ENCODE results near the gene YAP1.
A peak's percentile ranks its signal among the peaks of the same experiment; 100 is the strongest.

Gene YAP1

DNA sequence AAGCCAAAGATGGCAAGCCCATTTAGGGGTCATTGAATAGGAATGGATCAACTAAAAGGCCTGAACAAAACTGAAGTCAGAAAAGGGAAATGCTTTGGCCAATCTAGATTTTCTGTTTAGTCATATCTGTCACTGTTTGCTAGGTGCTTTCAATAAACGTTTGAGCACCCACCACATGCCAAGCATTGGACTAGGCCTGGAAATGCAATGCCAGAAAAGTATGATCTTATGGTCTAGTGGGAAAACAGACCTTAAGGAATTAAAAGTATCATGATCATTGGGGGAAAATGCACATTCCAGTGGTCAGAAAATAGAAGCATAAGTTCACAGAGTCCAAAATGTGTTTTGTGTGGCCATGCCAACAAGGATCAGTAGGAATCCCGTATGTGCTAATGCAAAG is 130.3 kb downstream of the YAP1 start:
- TF ChIP-seq POLR2AphosphoS5 (IDR thresholded peaks at IDR 0.05; ENCODE audit: low read depth, low read length): no peak
- peak; percentile 63 for TF ChIP-seq SPI1 (IDR thresholded peaks at IDR 0.05; ENCODE audit: low read depth, low read length)
- DNase-seq (ENCODE audit: insufficient read length, low spot score) (no peak), FAIRE-seq (no peak)

- FAIRE-seq (no peak), DNase-seq (ENCODE audit: insufficient read length, low spot score) (no peak)
- no peak for TF ChIP-seq POLR2A (IDR thresholded peaks at IDR 0.05; ENCODE audit: low read depth, low read length)
- TF ChIP-seq PAX5 (IDR thresholded peaks at IDR 0.05; ENCODE audit: insufficient read depth, low read length, severe bottlenecking): no peak
- TF ChIP-seq POU2F2 (IDR thresholded peaks at IDR 0.05; ENCODE audit: low read depth, low read length): no peak
- TF ChIP-seq TAF1 (IDR thresholded peaks at IDR 0.05; ENCODE audit: low read depth, low read length): no peak
- no peak for TF ChIP-seq SPI1 (IDR thresholded peaks at IDR 0.05; ENCODE audit: low read depth, low read length)
- TF ChIP-seq POLR2AphosphoS5 (IDR thresholded peaks at IDR 0.05; ENCODE audit: low read depth, low read length): no peak
These were observed 130.8 kb downstream of the YAP1 start for GRCh38 chr11:102241026-102241425.

GRCh38 chr11:102243399-102243884 is 133.2 kb downstream of the YAP1 start:
- no peak for TF ChIP-seq POU2F2 (IDR thresholded peaks at IDR 0.05; ENCODE audit: low read depth, low read length)
- TF ChIP-seq POLR2AphosphoS5 (IDR thresholded peaks at IDR 0.05; ENCODE audit: low read depth, low read length): no peak
- no peak for TF ChIP-seq PAX5 (IDR thresholded peaks at IDR 0.05; ENCODE audit: insufficient read depth, low read length, severe bottlenecking)
- TF ChIP-seq POLR2A (IDR thresholded peaks at IDR 0.05; ENCODE audit: low read depth, low read length): no peak
- no peak for TF ChIP-seq TAF1 (IDR thresholded peaks at IDR 0.05; ENCODE audit: low read depth, low read length)
- no peak for TF ChIP-seq SPI1 (IDR thresholded peaks at IDR 0.05; ENCODE audit: low read depth, low read length)
- FAIRE-seq (no peak), DNase-seq (ENCODE audit: insufficient read length, low spot score) (no peak)

GRCh38 chr11:102244681-102245409 is 134.6 kb downstream of the YAP1 start:
- no peak for DNase-seq (ENCODE audit: insufficient read length, low spot score)
- FAIRE-seq: no peak
- TF ChIP-seq TAF1 (IDR thresholded peaks at IDR 0.05; ENCODE audit: low read depth, low read length) (no peak), POU2F2 (IDR thresholded peaks at IDR 0.05; ENCODE audit: low read depth, low read length) (no peak), POLR2AphosphoS5 (IDR thresholded peaks at IDR 0.05; ENCODE audit: low read depth, low read length) (no peak), POLR2A (IDR thresholded peaks at IDR 0.05; ENCODE audit: low read depth, low read length) (no peak), SPI1 (IDR thresholded peaks at IDR 0.05; ENCODE audit: low read depth, low read length) (no peak), PAX5 (IDR thresholded peaks at IDR 0.05; ENCODE audit: insufficient read depth, low read length, severe bottlenecking) (no peak)

DNA sequence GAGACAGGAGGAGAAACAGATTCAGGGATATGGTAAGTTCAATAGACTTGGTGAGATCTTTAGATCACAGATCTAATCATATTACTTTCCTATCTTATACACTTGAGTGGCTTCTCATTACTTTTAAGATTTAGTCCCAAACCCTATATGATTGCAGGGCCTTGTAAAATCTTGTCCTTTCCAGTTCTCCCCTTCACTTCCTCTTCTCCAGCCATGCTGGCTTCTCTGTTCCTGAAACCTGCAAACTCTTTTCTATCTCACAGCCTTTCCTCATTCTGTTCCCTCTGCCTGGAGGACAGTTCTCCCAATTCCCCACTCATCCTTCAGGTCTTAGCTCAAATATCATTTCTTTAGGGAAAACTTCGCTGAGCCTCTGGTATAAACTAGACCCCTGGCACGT is 141.2 kb downstream of the YAP1 start:
- DNase-seq (ENCODE audit: insufficient read length, low spot score) (no peak), FAIRE-seq (no peak)
- TF ChIP-seq SPI1 (IDR thresholded peaks at IDR 0.05; ENCODE audit: low read depth, low read length) (0 out of 2 replicates have a peak, but pooled peaks have one; percentile 8), POLR2A (IDR thresholded peaks at IDR 0.05; ENCODE audit: low read depth, low read length) (no peak)

DNA sequence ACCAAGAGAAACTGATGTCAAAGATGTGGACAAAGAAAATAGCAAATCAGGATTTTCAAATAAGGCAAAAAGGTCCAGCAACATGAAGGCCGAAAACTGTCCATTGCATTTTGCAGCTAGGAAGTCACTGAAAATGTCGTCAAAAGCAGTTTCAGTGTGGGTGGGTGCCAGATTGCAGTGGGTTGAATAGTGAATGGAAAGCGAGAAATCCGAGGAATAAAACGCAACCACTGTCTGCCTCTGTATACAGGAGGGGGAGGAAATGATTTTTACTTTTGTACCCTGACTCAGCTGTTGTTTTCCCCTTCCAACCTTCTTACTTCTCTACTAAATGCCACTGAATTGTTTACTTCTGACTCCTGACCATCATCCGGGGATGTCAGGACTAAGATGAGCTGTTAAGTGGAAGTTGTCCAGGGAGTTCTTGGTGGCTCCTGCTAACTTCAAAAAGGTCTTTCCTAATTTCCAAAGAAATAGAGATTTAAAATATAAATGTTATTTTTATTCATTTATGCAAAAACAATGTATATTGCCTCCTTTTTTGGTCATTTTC is 142.2 kb downstream of the YAP1 start:
- FAIRE-seq: no peak

GRCh38 chr11:102253020-102253715 is 142.9 kb downstream of the YAP1 start:
- TF ChIP-seq POU2F2 (IDR thresholded peaks at IDR 0.05; ENCODE audit: low read depth, low read length) (no peak), POLR2A (IDR thresholded peaks at IDR 0.05; ENCODE audit: low read depth, low read length) (no peak), POLR2AphosphoS5 (IDR thresholded peaks at IDR 0.05; ENCODE audit: low read depth, low read length) (no peak), PAX5 (IDR thresholded peaks at IDR 0.05; ENCODE audit: insufficient read depth, low read length, severe bottlenecking) (no peak), SPI1 (IDR thresholded peaks at IDR 0.05; ENCODE audit: low read depth, low read length) (no peak), TAF1 (IDR thresholded peaks at IDR 0.05; ENCODE audit: low read depth, low read length) (no peak)
- DNase-seq (ENCODE audit: insufficient read length, low spot score) (no peak), FAIRE-seq (no peak)

More for the DNA sequence above, 142.2 kb downstream of the YAP1 start:
- TF ChIP-seq TAF1 (IDR thresholded peaks at IDR 0.05; ENCODE audit: low read depth, low read length) (no peak), POU2F2 (IDR thresholded peaks at IDR 0.05; ENCODE audit: low read depth, low read length) (no peak), POLR2AphosphoS5 (IDR thresholded peaks at IDR 0.05; ENCODE audit: low read depth, low read length) (no peak), POLR2A (IDR thresholded peaks at IDR 0.05; ENCODE audit: low read depth, low read length) (no peak), PAX5 (IDR thresholded peaks at IDR 0.05; ENCODE audit: insufficient read depth, low read length, severe bottlenecking) (no peak), SPI1 (IDR thresholded peaks at IDR 0.05; ENCODE audit: low read depth, low read length) (no peak)
- no peak for DNase-seq (ENCODE audit: insufficient read length, low spot score)

GRCh38 chr11:102254047-102254446 is 143.8 kb downstream of the YAP1 start:
- FAIRE-seq (peak; percentile 23), DNase-seq (ENCODE audit: insufficient read length, low spot score) (no peak)
- TF ChIP-seq POLR2AphosphoS5 (IDR thresholded peaks at IDR 0.05; ENCODE audit: low read depth, low read length): no peak
- TF ChIP-seq PAX5 (IDR thresholded peaks at IDR 0.05; ENCODE audit: insufficient read depth, low read length, severe bottlenecking): no peak
- TF ChIP-seq POLR2A (IDR thresholded peaks at IDR 0.05; ENCODE audit: low read depth, low read length): no peak
- TF ChIP-seq SPI1 (IDR thresholded peaks at IDR 0.05; ENCODE audit: low read depth, low read length): no peak
- TF ChIP-seq POU2F2 (IDR thresholded peaks at IDR 0.05; ENCODE audit: low read depth, low read length): no peak
- TF ChIP-seq TAF1 (IDR thresholded peaks at IDR 0.05; ENCODE audit: low read depth, low read length): no peak

DNA sequence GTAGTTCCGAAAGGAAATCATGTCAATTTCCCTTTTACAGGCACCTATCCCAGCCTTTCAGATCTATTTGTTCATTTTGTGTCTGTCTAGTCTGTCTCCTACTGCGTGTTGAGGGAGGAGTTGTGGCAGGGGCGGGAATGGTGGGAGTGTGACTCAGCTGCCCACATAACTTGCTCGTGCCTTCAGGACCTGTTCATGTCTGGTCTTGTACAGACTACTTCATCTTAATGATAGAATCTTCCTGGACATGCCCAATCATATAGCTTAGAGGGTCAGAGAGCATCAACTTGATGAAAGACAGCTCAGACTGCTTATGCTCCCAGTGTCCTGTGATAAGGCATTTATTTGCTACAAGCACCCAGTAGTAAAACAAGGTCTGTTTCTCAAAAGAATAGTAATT is 146.0 kb downstream of the YAP1 start:
- TF ChIP-seq SPI1 (IDR thresholded peaks at IDR 0.05; ENCODE audit: low read depth, low read length) (no peak), TAF1 (IDR thresholded peaks at IDR 0.05; ENCODE audit: low read depth, low read length) (no peak), POU2F2 (IDR thresholded peaks at IDR 0.05; ENCODE audit: low read depth, low read length) (no peak)
- DNase-seq (ENCODE audit: insufficient read length, low spot score) (no peak), FAIRE-seq (no peak)
